GM20000 (cell line): ENCODE measurements around the gene MPHOSPH9.

Source experiments
- DNase-seq: peaks from one replicate; pipeline ENCODE4 v3.0.0; 2012; ENCODE audit warnings: low spot score
- TF ChIP-seq, protein P1 (sequence below): IDR thresholded peaks from 2 replicates; pipeline ENCODE4 v1.5.1; 2012; ENCODE audit warnings: mild to moderate bottlenecking, control low read depth; ENCODE audit errors: extremely low read depth, missing control alignments

The MPHOSPH9 gene

DNA sequence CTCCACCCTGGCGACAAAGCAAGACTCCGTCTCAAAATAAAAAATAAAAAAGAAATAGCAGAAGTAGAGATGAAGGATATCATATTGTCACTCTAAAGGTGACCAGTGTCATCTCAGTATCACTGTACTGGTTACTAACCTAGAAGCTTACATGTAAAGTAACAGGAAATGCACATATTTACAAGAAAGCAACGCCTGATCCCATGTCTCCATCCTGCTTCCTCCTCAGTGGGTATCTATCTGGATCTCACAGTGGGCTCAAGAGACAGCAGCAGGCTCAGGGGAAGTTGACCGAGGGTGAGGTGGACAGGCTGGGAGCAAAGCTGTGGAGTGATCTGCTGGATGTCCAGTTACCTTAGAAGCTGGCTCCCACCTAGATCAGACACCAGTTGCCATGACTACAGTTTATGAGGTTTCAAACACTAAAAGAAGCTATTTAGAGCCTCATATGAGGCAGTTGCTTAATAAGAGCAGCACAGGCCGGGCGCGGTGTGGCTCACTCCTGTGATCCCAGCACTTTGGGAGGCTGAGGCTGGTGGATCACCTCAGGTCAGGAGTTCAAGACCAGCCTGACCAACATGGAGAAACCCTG is 10.8 kb upstream of the MPHOSPH9 start:
- no peak for DNase-seq
- TF ChIP-seq, protein P1, sequence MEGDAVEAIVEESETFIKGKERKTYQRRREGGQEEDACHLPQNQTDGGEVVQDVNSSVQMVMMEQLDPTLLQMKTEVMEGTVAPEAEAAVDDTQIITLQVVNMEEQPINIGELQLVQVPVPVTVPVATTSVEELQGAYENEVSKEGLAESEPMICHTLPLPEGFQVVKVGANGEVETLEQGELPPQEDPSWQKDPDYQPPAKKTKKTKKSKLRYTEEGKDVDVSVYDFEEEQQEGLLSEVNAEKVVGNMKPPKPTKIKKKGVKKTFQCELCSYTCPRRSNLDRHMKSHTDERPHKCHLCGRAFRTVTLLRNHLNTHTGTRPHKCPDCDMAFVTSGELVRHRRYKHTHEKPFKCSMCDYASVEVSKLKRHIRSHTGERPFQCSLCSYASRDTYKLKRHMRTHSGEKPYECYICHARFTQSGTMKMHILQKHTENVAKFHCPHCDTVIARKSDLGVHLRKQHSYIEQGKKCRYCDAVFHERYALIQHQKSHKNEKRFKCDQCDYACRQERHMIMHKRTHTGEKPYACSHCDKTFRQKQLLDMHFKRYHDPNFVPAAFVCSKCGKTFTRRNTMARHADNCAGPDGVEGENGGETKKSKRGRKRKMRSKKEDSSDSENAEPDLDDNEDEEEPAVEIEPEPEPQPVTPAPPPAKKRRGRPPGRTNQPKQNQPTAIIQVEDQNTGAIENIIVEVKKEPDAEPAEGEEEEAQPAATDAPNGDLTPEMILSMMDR = no peak

DNA sequence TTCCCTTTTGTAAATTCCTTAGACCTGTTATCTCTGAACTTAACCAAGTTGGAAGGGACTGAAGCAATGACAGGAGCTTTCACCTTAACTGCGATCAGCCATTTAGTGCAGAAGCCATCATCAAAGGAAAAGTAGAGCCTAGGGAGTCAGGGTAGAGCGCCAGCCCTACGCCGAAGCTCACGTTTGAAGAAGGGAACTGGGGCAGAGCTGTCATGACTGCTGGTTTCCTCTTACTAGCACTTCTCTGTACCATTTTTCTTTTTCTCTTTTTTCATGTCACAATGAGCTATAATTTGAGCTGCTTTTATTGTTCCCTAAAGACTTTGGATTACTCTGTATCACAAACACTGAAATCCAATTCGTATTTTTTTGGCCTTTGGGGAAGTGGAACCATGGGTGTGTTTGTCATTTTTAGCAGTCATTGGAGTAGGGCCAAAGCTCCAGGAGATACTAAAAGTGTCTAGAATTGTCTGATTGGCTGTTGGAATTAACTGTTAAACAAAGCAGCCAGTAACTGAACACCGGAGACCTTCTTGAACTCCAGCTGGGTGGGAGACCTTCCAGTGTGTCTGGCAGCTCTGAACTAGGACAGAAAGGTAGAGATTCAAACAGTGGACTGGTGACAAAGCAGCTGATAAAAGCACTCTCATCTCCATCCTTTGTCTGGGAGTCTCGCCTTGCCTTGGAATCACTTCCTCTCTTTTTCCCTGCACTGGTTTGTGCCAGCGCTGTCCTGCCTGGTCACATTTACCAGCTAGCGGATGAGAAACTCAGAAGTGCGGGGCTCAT is 9.4 kb upstream of the MPHOSPH9 start:
- no peak for DNase-seq
- TF ChIP-seq, protein P1 = no peak

DNA sequence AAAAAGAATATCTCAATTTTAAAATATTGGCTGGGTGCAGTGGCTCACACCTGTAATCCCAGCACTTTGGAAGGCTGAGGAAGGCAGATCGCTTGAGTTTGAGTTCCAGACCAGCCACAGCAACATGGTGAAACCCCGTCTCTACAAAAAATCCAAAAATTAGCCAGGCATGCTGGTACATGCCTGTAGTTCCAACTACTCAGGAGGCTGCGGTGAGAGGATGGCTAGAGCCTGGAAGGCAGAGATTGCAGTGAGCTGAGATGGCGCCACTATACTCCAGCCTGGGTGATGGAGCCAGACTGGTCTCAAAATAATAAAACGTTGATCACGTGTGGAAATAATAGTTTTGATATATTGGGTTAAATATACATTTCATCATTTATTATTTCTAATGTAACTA is 6.0 kb upstream of the MPHOSPH9 start:
- no peak for DNase-seq
- TF ChIP-seq, protein P1 = no peak

DNA sequence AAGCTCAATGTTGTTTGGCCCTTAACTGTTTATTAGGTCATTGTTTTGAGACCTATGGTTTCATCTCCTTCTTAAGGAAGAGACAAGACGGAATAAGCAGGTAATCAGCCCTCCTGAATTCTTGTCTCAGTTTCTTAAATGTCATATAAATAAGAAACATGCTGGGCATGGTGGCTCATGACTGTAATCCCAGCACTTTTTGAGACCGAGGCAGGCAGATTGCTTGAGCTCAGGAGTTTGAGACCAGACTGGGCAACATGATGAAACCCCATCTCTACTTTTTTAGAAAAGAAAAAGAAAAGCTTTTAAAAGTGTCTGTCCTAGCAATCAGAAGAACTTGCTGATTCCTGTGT is 5.4 kb upstream of the MPHOSPH9 start:
- TF ChIP-seq, protein P1 = no peak
- DNase-seq = no peak

DNA sequence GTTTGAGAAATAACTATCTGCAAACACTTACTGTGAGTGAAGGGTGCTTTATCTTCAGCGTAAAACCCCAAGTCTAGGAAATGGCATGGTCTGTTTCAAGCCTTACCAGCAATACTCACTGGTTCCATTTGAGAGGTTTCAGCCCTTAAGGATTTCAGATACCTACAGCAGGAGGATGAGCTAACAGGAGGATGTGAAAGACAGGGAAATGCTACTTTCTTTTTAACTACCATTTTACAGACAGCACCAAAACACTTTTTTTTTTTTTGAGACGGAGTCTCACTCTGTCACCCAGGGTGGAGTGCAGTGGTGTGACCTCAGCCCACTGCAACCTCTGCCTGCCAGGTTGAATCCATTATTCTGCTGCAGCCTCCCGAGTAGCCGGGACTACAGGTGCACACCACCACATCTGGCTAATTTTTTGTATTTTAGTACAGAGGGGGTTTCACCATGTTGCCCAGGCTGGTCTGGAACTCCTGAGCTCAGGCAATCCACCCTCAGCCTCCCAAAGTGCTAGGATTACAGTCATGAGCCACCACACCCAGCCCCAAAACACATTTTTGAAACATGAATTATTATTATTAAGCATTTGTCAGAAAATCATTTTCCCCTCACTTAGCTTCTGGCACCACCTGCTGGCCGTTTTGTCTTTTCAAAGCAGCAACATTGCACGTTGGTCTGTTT is 4.8 kb upstream of the MPHOSPH9 start:
- TF ChIP-seq, protein P1 = peak; percentile 34
- peak; percentile 61 for DNase-seq

DNA sequence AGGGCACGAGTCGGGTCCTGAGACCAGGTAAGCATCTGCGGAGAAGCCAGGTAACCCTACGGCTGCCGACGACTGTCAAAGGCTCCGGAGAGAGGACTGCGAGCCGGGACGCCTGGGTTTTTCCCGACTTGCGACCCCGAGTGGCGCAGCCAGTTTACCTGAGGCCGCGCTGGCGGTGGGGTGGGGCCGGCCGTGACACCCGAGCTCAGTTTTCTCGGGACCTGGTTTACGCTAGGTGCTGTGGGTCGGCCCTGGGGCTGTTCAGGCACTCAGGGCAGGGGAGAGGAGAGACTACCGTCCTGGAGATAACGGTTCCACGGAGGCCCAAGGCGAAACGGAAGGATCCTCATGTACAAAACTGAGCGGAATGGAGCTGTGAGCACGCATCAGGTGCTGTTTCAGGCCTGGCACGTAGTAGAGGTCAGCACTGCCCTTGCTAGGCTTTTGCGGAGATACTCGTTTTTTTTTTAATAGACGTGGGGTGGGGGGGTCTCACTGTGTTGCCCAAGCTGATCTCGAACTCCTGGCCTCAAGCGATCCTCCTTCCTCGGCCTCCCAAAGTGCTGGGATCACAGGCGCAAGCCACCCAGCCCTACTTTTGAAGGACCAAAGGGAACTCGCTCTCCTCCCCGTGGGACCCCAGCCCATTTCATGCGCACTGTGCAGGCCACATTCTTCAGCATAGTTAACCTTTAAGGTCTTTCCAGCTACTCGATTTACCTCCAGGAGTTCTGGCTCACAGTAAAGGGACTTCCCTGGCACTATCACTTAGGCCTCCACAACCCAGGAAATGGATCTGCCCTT is 766 bp upstream of the MPHOSPH9 start:
- TF ChIP-seq, protein P1 = no peak

More for the DNA sequence above, 766 bp upstream of the MPHOSPH9 start:
- no peak for DNase-seq
